ENCODE measurements around the gene CLIC4.
"Not testable (repeated sequence)": the region's sequence is repeated elsewhere in the genome, so short reads cannot be mapped to it uniquely, and the experiment has no call there.

Gene CLIC4

DNA sequence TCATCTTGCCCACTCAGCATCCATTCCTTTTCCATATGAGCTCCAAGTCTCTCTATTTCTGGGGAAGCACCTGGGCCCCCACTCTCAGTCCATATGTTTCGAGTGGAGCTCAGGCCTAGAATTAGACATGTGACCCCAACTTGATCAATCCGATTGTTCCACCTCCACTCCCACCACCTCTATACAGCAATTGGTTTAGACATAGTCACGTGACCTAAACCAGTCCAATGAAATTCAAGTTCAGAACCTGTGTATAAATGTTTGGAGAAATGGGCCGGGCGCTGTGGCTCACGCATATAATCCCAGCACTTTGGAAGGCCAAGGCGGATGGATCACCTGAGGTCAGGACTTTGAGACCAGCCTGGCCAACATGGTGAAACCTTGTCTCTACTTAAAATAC lies 29.6 kb upstream of the CLIC4 start:
- no peak for TF ChIP-seq CTCF (IDR thresholded peaks at IDR 0.05; ENCODE audit: insufficient read depth, low read length, poor library complexity, severe bottlenecking)
- DNase-seq (ENCODE audit: extremely low read depth, insufficient read length) = no peak
- H3K4me3 ChIP-seq (replicated peaks; ENCODE audit: low read depth, low read length) = no peak overlapping the region
- no peaks in the 10 kb centered on the region for H3K36me3 ChIP-seq (ENCODE audit: control insufficient read depth, insufficient read depth, low read length)
- no peaks in the 10 kb centered on the region for H3K27me3 ChIP-seq (replicated peaks; ENCODE audit: control insufficient read depth, insufficient read depth, low read length)

DNA sequence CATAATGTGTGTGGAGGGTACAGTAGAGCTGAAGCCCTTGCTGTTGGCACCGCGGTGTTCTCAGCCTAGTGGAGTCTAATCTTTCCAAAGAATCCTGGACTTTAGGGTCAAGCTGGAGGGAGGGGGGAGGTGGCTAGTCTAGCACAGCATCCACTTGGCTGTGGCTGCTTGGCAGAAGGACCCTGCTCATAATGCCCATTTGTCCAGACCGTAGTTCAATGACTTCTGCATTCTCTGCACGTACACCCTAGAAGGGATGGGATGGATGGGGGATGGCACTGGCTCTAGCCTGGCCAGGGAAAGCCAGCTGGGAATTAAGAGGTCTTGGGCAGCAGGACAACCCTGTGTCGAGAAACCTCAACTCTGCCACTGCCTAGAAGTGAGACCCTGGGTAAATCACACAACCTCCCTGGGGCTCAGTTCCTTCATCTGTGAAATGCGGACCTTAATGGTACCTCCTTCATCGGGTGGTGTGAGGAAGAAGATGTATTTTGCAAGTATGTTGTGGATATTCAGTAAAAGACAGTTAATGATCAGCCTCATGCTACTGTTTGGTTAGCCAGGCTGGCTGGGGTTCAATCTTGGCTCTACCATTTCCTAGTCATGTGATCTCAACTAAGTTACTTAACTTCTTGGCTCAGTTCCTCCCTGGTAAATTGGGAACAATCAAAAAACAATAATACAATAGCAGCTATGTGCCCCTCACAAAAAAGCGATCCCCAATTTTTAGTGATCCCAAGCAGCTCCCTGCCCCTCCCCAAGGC lies 27.2 kb upstream of the CLIC4 start:
- DNase-seq (ENCODE audit: extremely low read depth, insufficient read length) = no peak
- TF ChIP-seq CTCF (IDR thresholded peaks at IDR 0.05; ENCODE audit: insufficient read depth, low read length, poor library complexity, severe bottlenecking) = no peak
- H3K4me3 ChIP-seq (replicated peaks; ENCODE audit: low read depth, low read length) = no peak overlapping the region
- no peaks in the 10 kb centered on the region for H3K27me3 ChIP-seq (replicated peaks; ENCODE audit: control insufficient read depth, insufficient read depth, low read length)
- H3K36me3 ChIP-seq (ENCODE audit: control insufficient read depth, insufficient read depth, low read length) = no peaks in the 10 kb centered on the region

- no peak for TF ChIP-seq CTCF (IDR thresholded peaks at IDR 0.05; ENCODE audit: insufficient read depth, low read length, poor library complexity, severe bottlenecking)
- Histone ChIP-seq H3K27me3 (replicated peaks; ENCODE audit: control insufficient read depth, insufficient read depth, low read length) (no peaks in the 10 kb centered on the region), H3K4me3 (replicated peaks; ENCODE audit: low read depth, low read length) (no peak overlapping the region), H3K36me3 (ENCODE audit: control insufficient read depth, insufficient read depth, low read length) (no peaks in the 10 kb centered on the region)
- DNase-seq (ENCODE audit: extremely low read depth, insufficient read length) = no peak
Measured at GRCh38 chr1:24720152-24720551, 25.1 kb upstream of the CLIC4 start.

- no peak overlapping the region for H3K4me3 ChIP-seq (replicated peaks; ENCODE audit: low read depth, low read length)
- no peaks in the 10 kb centered on the region for H3K27me3 ChIP-seq (replicated peaks; ENCODE audit: control insufficient read depth, insufficient read depth, low read length)
- H3K36me3 ChIP-seq (ENCODE audit: control insufficient read depth, insufficient read depth, low read length) = no peaks in the 10 kb centered on the region
- TF ChIP-seq CTCF (IDR thresholded peaks at IDR 0.05; ENCODE audit: insufficient read depth, low read length, poor library complexity, severe bottlenecking) = no peak
- no peak for DNase-seq (ENCODE audit: extremely low read depth, insufficient read length)
Measured at GRCh38 chr1:24721533-24721932, 23.7 kb upstream of the CLIC4 start.

- not testable (repeated sequence) for H3K4me3 ChIP-seq (replicated peaks; ENCODE audit: low read depth, low read length); DNase-seq (ENCODE audit: extremely low read depth, insufficient read length); H3K36me3 ChIP-seq (ENCODE audit: control insufficient read depth, insufficient read depth, low read length)
Measured at GRCh38 chr1:24722073-24723035, 22.9 kb upstream of the CLIC4 start.

More at GRCh38 chr1:24722073-24723035, 22.9 kb upstream of the CLIC4 start:
- not testable (repeated sequence) for H3K27me3 ChIP-seq (replicated peaks; ENCODE audit: control insufficient read depth, insufficient read depth, low read length)

Data from GM06990 (cell line).